CD4-positive, alpha-beta T cell treated with Interleukin-2 at 100 ng/mL for 4 hours (primary cell): ENCODE measurements around the gene QSER1.

Experiments used
- DNase-seq: peaks from one replicate; pipeline ENCODE4 v3.0.0-alpha.2; 2020; ENCODE audit warnings: low spot score

The QSER1 gene

GRCh38 chr11:32890843-32891656, 1.6 kb upstream of the QSER1 start:
- DNase-seq, result no peak

DNA sequence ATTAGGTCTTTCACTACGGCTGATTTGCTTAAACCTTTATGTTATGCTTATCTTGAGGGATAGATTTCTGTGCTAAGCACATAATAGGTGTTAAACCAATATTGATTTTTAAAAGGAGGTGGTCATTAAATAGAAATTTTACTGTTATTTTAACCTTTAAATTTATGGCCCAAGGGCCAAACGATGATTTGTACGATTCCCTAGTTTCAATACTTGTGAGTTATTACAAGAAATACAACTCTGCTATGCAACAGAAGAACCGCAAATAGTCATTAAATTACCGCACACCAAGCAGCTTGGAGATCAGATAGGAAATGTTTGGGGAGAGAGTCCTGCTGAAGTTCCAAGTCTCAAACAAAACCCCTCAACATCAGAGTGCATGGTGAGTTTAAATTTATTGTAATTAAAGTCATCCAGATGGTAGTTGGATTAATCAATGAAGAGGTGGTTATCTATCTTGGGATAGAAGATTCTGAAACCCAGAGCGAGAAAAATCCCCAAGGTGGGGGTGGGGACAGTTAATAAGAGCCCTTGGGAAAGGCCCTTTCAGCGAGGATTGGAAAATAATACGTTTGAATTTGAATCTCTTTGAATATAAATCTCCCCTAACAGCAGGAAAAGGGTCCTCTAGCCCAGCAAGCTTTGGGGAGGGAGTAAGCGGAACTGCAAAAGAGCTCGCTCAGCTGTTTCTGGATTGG, 805 bp upstream of the QSER1 start:
- no peak for DNase-seq

- DNase-seq, result no peak
Measured at GRCh38 chr11:32893093-32893342, 407 bp downstream of the QSER1 start.

DNA sequence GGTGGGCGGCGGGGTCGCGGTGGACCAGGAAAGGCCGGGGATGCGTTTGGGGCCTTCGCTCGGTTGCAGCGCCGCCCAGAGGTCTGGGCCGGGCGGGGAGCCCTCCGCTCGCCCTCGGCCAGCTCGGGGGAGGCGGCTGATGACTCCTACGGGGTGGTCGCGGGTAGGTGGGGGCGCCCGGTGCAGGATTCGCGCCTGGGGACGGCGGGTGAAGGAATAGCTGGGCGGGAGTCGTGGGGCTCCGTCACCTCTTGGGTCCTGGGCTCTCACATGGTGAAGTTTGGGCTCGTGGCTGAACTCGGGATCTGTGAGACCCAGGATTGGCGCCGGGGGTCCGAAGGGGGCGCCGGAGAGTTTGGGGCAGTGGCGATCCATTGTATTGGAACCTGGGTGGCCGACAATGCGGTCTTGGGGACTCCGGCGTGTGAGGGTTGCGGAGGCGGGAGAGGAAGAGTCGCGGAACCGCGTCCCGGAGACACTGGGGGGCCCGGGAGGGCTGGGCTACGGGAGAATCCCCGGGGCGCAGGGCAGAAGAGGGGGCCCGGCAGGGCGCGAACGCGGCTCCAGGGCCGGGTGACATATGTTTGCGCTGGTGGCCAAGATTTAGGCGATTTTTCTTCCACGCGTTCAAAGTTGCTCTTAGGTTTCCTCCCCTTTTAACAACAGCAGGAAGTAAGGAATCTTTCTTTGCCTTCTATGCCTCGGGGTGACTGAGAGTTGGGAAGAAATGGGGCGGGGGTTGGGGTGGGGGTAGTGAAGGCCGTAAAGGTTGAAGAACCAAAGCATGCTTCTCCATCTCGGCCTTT, 935 bp downstream of the QSER1 start:
- DNase-seq, result peak; percentile 35

DNA sequence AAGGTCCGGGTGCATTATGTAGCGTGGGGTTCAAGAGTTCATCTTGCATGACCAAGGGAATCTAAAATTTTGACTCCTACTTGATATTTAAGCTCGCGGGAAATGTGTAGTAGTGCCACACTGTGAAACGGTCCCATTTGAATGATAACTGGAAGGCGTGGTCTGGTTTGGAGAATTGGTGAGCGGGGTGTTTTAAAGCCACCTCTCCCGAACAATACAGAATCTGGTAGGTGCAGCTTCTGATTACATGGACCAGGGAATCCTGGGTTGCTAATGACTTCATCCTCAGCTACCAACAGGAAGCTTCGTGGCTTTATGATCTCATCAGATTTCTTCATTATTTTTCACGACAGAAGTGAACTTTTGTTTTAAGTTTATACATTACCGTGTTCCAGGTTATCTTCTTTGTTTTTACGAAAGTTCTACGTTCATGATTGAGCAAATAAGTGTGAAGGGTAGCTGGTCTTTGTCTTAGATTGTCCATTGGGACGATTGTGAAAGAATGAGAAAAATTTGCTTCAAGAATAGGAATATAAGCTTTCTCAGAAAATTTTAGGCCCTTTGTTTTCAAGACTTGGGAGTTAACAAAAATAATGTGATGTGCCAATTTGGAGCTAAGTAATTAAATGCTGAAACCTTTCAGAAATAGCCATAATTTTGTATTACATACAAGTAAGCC, 1.7 kb downstream of the QSER1 start:
- DNase-seq, result peak; percentile 31

- no peak for DNase-seq
Measured at GRCh38 chr11:32894921-32895320, 2.3 kb downstream of the QSER1 start.

GRCh38 chr11:32895471-32895870, 2.9 kb downstream of the QSER1 start:
- DNase-seq, result no peak

DNA sequence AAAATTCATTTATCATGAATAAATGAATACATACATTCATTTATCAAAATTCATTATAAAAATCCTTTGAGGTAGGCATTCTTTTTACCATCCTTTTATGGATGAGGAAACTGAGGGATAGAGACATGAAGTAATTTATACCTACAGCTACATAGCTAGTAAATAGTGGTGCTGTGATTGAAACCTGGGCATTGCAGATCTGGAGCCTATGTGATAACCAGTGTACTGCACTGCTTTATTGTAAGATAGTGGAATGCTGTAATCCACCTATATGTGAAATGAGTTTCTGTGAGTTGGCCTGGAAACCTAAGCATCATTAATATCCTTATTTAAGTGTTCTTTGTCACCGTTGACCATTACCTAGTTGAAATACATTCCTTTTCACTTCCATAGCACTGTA, 4.5 kb downstream of the QSER1 start:
- no peak for DNase-seq

- DNase-seq, result no peak
Measured at GRCh38 chr11:32899438-32899837, 6.8 kb downstream of the QSER1 start.

DNA sequence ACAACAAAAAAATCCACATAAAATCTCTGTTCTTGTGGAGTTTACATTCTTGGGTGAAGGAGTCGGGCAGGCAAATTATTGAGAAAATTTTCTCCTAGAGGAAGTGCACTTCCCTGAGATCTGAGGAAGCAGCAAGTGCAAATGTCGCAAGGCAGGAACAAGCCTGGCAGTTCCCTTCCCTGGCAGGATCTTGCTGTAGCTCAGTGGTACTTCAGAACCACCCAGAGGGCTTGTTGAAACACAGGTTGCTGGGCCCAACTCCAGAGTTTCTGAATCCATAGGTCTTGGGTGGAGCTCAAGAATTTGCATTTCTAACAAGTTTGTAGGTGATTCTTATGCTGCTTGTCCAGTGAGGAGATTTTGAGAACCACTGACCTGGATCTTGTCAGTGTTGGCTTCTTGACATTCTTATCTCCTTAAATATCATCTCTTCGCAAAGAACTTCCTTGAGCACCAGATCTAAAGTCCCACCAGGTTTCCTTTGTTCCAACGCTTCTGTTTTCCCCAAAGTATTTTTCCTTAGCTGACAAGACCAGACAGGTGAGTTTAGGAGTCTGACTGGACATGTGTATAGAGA, 9.6 kb downstream of the QSER1 start:
- DNase-seq, result no peak

- DNase-seq, result no peak
Measured at GRCh38 chr11:32905028-32905667, 12.5 kb downstream of the QSER1 start.

DNA sequence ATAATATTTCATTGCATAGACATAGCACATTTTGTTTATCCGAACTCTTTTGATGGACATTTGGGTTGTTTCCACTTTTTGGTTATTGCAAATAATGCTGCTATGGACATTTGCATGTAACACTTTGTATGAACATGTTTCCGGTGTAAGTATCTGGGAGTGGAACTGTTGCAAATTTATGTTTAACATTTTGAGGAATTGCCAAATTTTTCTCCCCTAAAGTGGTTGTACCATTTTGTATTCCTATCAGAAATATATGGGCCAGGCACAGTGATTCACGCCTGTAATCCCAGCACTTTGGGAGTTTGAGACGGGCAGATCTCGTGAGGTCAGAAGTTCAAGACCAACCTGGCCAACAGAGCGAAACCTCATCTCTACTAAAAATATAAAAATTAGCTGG, 16.0 kb downstream of the QSER1 start:
- no peak for DNase-seq

GRCh38 chr11:32911413-32911812, 18.8 kb downstream of the QSER1 start:
- DNase-seq, result no peak

GRCh38 chr11:32913445-32913844, 20.8 kb downstream of the QSER1 start:
- no peak for DNase-seq

- no peak for DNase-seq
Measured at GRCh38 chr11:32916361-32916760, 23.8 kb downstream of the QSER1 start.

- DNase-seq, result no peak
Measured at GRCh38 chr11:32916994-32917393, 24.4 kb downstream of the QSER1 start.

GRCh38 chr11:32918427-32918826, 25.8 kb downstream of the QSER1 start:
- DNase-seq, result no peak

DNA sequence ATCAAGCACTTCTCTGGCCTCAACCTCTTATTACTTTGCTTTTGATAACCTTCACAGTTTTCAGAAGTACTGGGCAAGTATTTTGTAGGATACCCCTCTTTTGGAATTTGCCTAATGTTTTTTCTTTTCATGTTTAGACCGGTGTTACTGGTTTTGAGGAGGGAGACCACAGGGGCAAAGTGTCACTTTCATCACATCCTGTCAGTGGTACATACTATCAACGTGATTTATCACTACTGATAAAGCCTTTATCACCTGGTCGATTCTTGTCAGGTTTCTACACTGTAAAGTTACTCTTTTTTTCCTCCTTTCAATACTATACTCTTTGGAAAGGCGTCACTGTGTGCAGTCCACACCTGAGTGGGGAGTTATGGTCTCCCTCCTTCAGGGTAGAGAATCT, 26.7 kb downstream of the QSER1 start:
- no peak for DNase-seq

DNA sequence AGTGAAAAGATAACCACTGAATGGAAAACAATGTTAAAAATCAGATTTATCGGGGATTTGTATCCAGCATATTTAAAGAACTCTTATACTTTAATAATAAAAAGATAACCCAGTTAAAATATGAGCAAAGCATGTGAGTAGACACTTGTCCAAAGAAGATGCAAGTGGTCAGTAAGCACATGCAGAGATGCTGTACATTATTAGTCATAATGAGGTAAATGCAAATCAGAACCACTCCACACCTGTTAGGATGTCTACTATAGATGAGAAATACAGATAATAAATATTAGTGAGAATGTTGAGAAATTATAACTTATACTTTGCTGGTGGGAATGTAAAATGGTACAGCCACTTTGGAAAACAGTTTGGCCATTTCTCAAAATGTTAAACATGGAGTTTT, 28.0 kb downstream of the QSER1 start:
- no peak for DNase-seq

DNA sequence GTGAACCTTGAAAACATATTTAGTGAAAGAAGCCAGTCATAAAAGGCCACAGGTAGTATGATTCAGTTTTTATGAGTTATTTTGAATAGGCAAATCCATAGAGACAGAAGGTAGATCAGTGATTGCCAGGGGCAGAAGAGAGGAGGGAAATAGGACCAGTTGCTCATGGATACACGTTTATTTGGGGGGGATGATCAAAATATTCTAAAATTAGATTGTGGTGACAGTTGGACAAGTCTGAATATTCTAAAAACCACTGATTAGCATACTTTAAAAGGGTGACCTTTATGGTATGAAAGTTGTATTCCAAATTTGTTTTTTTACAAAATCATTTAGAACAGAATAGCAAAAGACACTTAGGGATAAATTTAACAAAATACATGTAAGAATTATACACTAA, 28.6 kb downstream of the QSER1 start:
- no peak for DNase-seq

GRCh38 chr11:32931606-32932005, 39.0 kb downstream of the QSER1 start:
- DNase-seq, result no peak

- no peak for DNase-seq
Measured at GRCh38 chr11:32932196-32932595, 39.6 kb downstream of the QSER1 start.
